WTC11 (cell line): Measurements from ENCODE around the gene KRTAP9-4. TPM values are rescaled to one million over a fixed set of nuclear protein-coding genes. Genes with fewer than 3 reads are reported as not detected.
"Not testable (repeated sequence)": the region's sequence is repeated elsewhere in the genome, so short reads cannot be mapped to it uniquely, and the experiment has no call there.

Experiments used
- ATAC-seq: fragments of 200-7000 bp; cut with Tn5 transposase; 2 replicates; pipeline ENCODE4 v1.10.0; 2021; ENCODE audit warnings: mild to moderate bottlenecking, moderate library complexity
- CTCF ChIA-PET: fragments of 300-600 bp; sonication (Branson Sonifier 250); formaldehyde crosslinking; loops from one replicate; lab custom pipeline; 2021; ENCODE audit warnings: antibody characterized with exemption; lab: Charles Lee
- POLR2A ChIA-PET: fragments of 350-600 bp; sonication (Branson Sonifier 250); formaldehyde crosslinking; loops from one replicate; lab custom pipeline; 2021; ENCODE audit warnings: antibody characterized with exemption; lab: Charles Lee
- DNase-seq: peaks from one replicate; pipeline ENCODE4 v3.0.0; 2021; ENCODE audit warnings: low spot score
- H3K27ac Mint-ChIP-seq: 2 replicates; pipeline ENCODE4 v1.8.0; 2021; ENCODE audit warnings: mixed read lengths
- H3K27me3 Mint-ChIP-seq: 2 replicates; pipeline ENCODE4 v1.8.0; 2021; ENCODE audit warnings: low read depth, mild to moderate bottlenecking, moderate library complexity, mixed read lengths
- H3K36me3 Mint-ChIP-seq: 2 replicates; pipeline ENCODE4 v1.8.0; 2021; ENCODE audit warnings: mixed read lengths
- H3K4me1 Mint-ChIP-seq: 2 replicates; pipeline ENCODE4 v1.8.0; 2022; ENCODE audit warnings: mixed read lengths
- H3K4me3 Mint-ChIP-seq: 2 replicates; pipeline ENCODE4 v1.8.0; 2021; ENCODE audit warnings: mild to moderate bottlenecking, moderate library complexity, mixed read lengths
- H3K9me3 Mint-ChIP-seq: 2 replicates; pipeline ENCODE4 v1.8.0; 2021; ENCODE audit warnings: mixed read lengths
- AFF4 ChIP-seq: sonication (generic); formaldehyde crosslinking; IDR thresholded peaks from 2 replicates; pipeline ENCODE4 v1.8.1; 2023; ENCODE audit warnings: mild to moderate bottlenecking, missing genetic modification reagents, borderline replicate concordance
- ETV6 ChIP-seq: sonication (generic); formaldehyde crosslinking; IDR thresholded peaks from 2 replicates; pipeline ENCODE4 v1.8.1; 2022; ENCODE audit warnings: mild to moderate bottlenecking, missing genetic modification reagents
- FOXJ3 ChIP-seq: sonication (generic); formaldehyde crosslinking; IDR thresholded peaks from 2 replicates; pipeline ENCODE4 v1.9.0; 2021; ENCODE audit warnings: missing genetic modification reagents, mild to moderate bottlenecking, borderline replicate concordance
- FOXP1 ChIP-seq: sonication (generic); formaldehyde crosslinking; IDR thresholded peaks from 2 replicates; pipeline ENCODE4 v1.8.0; 2022; ENCODE audit warnings: missing genetic modification reagents, mild to moderate bottlenecking, moderate library complexity, borderline replicate concordance
- GABPB1 ChIP-seq: sonication (generic); formaldehyde crosslinking; IDR thresholded peaks from 2 replicates; pipeline ENCODE4 v1.8.1; 2023; ENCODE audit warnings: mild to moderate bottlenecking, missing genetic modification reagents
- GRHL2 ChIP-seq: fragments of 250-450 bp; sonication (Bioruptor Pico); IDR thresholded peaks from 2 replicates; pipeline ENCODE4 v1.8.0; 2022; ENCODE audit warnings: mild to moderate bottlenecking, moderate library complexity; ENCODE audit not compliant: insufficient replicate concordance, severe bottlenecking
- GTF2I ChIP-seq: fragments of 250-450 bp; sonication (Bioruptor Pico); conservative IDR thresholded peaks from 2 replicates; pipeline ENCODE4 v1.4.0; 2021; ENCODE audit warnings: mild to moderate bottlenecking
- HMGA2 ChIP-seq: fragments of 250-450 bp; sonication (Bioruptor Pico); IDR thresholded peaks from 2 replicates; pipeline ENCODE4 v1.4.0; 2021; ENCODE audit warnings: mild to moderate bottlenecking, moderate library complexity
- JUN ChIP-seq: sonication (generic); formaldehyde crosslinking; IDR thresholded peaks from 2 replicates; pipeline ENCODE4 v1.8.0; 2023; ENCODE audit warnings: mild to moderate bottlenecking, missing genetic modification reagents
- OVOL2 ChIP-seq: fragments of 250-450 bp; sonication (Bioruptor Pico); IDR thresholded peaks from 2 replicates; pipeline ENCODE4 v1.9.0; 2021; ENCODE audit warnings: mild to moderate bottlenecking, borderline replicate concordance
- SP1 ChIP-seq: sonication (generic); formaldehyde crosslinking; conservative IDR thresholded peaks from 2 replicates; pipeline ENCODE4 v1.8.1; 2022; ENCODE audit warnings: missing genetic modification reagents
- TEAD1 ChIP-seq: sonication (generic); formaldehyde crosslinking; IDR thresholded peaks from 2 replicates; pipeline ENCODE4 v1.8.0; 2022; ENCODE audit warnings: mild to moderate bottlenecking, missing genetic modification reagents
- ZNF121 ChIP-seq: sonication (generic); formaldehyde crosslinking; IDR thresholded peaks from 2 replicates; pipeline ENCODE4 v1.8.0; 2023; ENCODE audit warnings: missing genetic modification reagents
- ZNF423 ChIP-seq: fragments of 250-450 bp; sonication (Bioruptor Pico); IDR thresholded peaks from 2 replicates; pipeline ENCODE4 v2.1.2; 2022; ENCODE audit warnings: mild to moderate bottlenecking, moderate library complexity
- total RNA-seq: library from RNA; stranded (reverse); gene quantifications from 3 replicates; pipeline ENCODE4 v1.2.3, GENCODE V29; 2021
- TF ChIP-seq, protein P1 (sequence below): fragments of 250-450 bp; sonication (Bioruptor Pico); IDR thresholded peaks from 2 replicates; pipeline ENCODE4 v1.9.0; 2021; ENCODE audit warnings: mild to moderate bottlenecking
- TF ChIP-seq, protein P2 (sequence below): fragments of 250-450 bp; sonication (Bioruptor Pico); conservative IDR thresholded peaks from 2 replicates; pipeline ENCODE4 v1.9.0; 2021; ENCODE audit warnings: mild to moderate bottlenecking
- TF ChIP-seq, protein P3 (sequence below): fragments of 200-600 bp; IDR thresholded peaks from 2 replicates; pipeline ENCODE4 v1.8.0; 2022; ENCODE audit warnings: antibody characterized with exemption

The KRTAP9-4 gene
- total RNA-seq, 1 experiment from 2014 or later: not detected

GRCh38 chr17:41237949-41238437, 11.5 kb upstream of the KRTAP9-4 start, which contains the start of gene KRTAP9-8:
Gene KRTAP9-8, plus strand, starts transcription at chr17:41237999. Its CDS starts 53 bp downstream, at chr17:41238052.
- H3K4me3 Mint-ChIP-seq, H3K4me1 Mint-ChIP-seq, H3K27ac Mint-ChIP-seq, DNase-seq, ATAC-seq, CTCF ChIA-PET, H3K27me3 Mint-ChIP-seq, POLR2A ChIA-PET: not testable (repeated sequence)
- peak; percentile 90 for TF ChIP-seq ZNF423 (CRISPR knock-in tag)
- H3K9me3 Mint-ChIP-seq: peaks cover 25% of the 10 kb centered on the region
- peaks cover 13% of the 10 kb centered on the region for H3K36me3 Mint-ChIP-seq

DNA sequence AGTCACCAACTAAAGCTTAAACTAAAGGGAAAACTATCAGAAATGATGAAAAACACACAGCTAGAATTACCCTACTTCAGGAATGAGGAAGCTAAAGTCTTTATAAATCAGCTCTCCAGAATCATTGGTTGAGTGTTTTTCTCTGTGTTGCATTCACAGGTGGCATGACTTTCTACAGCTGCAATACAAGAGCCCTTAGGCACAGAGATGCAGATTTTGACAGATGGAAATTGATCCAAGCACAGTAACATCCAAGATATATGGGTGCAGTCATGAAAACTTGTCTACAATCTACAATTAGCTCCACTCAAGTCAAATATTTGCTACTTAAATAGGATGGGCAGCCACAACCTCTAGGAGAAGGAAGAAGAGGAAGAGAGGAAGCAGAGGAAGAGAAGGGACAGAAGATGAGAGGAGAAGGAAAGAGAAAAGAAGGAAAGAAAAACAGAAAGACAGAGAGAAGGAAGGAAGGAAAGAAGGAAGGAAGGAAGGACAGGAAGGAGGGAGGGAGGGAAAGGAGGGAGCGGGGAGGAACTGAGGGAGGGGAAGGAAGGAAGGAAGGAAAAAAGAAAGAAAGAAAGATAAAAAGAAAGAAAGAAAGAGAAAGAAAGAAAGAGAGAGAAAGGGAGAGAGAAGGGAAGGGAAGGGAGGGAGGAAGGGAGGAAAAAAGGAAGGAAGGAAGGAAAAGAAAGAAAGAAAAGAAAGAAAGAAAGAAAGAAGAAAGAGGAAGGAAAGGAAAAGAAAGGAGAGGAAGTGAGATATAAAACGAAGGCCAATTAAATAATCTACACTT, 2.3 kb upstream of the KRTAP9-4 start:
- H3K4me3 Mint-ChIP-seq, ATAC-seq, H3K27me3 Mint-ChIP-seq, H3K27ac Mint-ChIP-seq, POLR2A ChIA-PET, DNase-seq, H3K4me1 Mint-ChIP-seq, H3K9me3 Mint-ChIP-seq, H3K36me3 Mint-ChIP-seq, CTCF ChIA-PET: not testable (repeated sequence)

DNA sequence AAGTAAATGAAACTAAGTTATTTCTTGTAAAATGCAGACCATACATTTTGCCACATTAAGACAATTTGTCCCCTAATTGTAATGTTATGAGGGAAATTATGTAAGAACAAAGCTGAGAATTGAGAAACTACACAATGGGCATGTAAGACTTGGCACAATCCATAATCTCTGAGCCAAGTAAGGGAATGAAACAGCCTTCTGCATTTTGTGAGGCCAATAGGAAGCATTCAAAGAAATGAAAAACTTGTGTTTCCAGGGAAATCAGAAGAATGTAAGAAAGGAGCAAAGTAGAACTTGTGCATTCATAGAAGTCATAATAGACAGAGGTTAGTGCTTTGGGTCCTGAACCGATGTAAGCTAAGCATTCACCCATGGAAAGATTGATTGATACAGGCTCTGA, 1.8 kb downstream of the KRTAP9-4 start:
- no peak for ATAC-seq
- CTCF ChIA-PET: no interaction called here
- no peak for DNase-seq
- TF ChIP-seq GABPB1 (no peak), FOXJ3 (CRISPR knock-in tag) (no peak), HMGA2 (CRISPR knock-in tag) (no peak)
- TF ChIP-seq, protein P1, sequence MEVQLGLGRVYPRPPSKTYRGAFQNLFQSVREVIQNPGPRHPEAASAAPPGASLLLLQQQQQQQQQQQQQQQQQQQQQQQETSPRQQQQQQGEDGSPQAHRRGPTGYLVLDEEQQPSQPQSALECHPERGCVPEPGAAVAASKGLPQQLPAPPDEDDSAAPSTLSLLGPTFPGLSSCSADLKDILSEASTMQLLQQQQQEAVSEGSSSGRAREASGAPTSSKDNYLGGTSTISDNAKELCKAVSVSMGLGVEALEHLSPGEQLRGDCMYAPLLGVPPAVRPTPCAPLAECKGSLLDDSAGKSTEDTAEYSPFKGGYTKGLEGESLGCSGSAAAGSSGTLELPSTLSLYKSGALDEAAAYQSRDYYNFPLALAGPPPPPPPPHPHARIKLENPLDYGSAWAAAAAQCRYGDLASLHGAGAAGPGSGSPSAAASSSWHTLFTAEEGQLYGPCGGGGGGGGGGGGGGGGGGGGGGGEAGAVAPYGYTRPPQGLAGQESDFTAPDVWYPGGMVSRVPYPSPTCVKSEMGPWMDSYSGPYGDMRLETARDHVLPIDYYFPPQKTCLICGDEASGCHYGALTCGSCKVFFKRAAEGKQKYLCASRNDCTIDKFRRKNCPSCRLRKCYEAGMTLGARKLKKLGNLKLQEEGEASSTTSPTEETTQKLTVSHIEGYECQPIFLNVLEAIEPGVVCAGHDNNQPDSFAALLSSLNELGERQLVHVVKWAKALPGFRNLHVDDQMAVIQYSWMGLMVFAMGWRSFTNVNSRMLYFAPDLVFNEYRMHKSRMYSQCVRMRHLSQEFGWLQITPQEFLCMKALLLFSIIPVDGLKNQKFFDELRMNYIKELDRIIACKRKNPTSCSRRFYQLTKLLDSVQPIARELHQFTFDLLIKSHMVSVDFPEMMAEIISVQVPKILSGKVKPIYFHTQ (CRISPR knock-in tag): no peak
- POLR2A ChIA-PET: no interaction called here
- Mint-ChIP-seq H3K4me3 (no peak overlapping the region), H3K9me3 (no peaks in the 10 kb centered on the region), H3K27me3 (peaks cover 5% of the 10 kb centered on the region), H3K36me3 (no peaks in the 10 kb centered on the region), H3K27ac (no peak overlapping the region), H3K4me1 (0 out of 2 replicates have a peak, but pooled peaks cover 4% of the 10 kb centered on the region)

DNA sequence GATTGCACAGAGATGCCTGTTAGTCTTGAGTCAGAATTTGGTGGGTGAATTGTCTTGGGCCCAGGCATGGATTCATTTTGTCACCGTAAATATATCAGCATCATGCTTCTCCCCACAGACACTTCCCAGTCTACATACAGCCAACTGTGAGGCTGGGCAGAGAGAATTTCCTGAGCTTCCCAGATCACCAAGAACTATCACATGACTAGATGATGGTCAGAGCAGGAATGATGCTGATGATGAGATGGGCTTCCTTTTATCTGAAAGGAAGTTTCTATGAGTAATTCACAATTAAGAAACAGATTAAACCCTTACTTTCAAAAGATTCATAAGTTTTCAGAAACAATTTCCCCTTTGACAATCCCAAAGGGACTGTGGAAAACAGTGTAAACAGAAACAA, 5.4 kb downstream of the KRTAP9-4 start:
- Mint-ChIP-seq H3K4me1 (0 out of 2 replicates have a peak, but pooled peaks cover 4% of the 10 kb centered on the region), H3K27me3 (no peaks in the 10 kb centered on the region), H3K36me3 (no peaks in the 10 kb centered on the region), H3K27ac (no peak overlapping the region), H3K4me3 (no peak overlapping the region), H3K9me3 (no peaks in the 10 kb centered on the region)
- CTCF ChIA-PET: no interaction called here
- POLR2A ChIA-PET: no interaction called here
- ATAC-seq: no peak
- DNase-seq: no peak
- no peak for TF ChIP-seq TEAD1 (CRISPR knock-in tag)
- TF ChIP-seq, protein P2, sequence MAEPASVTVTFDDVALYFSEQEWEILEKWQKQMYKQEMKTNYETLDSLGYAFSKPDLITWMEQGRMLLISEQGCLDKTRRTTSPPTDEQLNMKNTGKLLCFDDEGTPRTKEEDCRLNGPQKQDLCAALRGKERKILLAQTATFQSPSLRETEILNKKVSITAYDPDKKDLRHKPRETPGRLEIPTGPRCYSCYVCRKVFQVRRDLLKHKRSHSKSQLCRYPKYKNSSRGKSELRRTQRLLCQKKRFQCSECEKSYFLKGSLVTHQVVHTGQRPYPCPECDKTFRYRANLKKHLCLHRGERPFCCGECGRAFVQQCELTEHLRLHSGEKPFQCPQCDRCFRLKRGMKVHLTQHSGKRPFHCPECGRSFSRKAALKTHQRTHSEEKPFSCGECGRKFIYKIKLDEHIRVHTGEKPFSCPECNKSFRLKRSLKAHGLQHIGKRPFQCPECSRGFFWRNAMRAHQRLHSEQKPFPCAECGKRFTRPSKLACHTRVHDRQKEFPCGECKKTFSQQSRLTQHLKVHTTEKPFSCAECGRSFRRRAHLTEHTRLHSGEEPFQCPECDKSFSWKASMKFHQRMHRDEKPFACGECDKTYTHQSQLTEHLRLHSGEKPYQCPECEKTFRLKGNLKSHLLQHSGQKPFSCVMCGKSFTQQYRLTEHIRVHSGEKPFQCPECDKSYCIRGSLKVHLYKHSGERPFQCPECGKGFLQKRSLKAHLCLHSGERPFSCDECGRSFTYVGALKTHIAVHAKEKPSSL (CRISPR knock-in tag): no peak
- TF ChIP-seq GTF2I (CRISPR knock-in tag): no peak
- TF ChIP-seq AFF4 (CRISPR knock-in tag): no peak
- TF ChIP-seq ZNF121 (CRISPR knock-in tag): no peak
- no peak for TF ChIP-seq GRHL2
- no peak for TF ChIP-seq SP1 (CRISPR knock-in tag)
- TF ChIP-seq FOXP1 (CRISPR knock-in tag): no peak
- no peak for TF ChIP-seq ETV6 (CRISPR knock-in tag)
- TF ChIP-seq OVOL2 (CRISPR knock-in tag): no peak
- no peak for TF ChIP-seq JUN (CRISPR knock-in tag)
- TF ChIP-seq, protein P3, sequence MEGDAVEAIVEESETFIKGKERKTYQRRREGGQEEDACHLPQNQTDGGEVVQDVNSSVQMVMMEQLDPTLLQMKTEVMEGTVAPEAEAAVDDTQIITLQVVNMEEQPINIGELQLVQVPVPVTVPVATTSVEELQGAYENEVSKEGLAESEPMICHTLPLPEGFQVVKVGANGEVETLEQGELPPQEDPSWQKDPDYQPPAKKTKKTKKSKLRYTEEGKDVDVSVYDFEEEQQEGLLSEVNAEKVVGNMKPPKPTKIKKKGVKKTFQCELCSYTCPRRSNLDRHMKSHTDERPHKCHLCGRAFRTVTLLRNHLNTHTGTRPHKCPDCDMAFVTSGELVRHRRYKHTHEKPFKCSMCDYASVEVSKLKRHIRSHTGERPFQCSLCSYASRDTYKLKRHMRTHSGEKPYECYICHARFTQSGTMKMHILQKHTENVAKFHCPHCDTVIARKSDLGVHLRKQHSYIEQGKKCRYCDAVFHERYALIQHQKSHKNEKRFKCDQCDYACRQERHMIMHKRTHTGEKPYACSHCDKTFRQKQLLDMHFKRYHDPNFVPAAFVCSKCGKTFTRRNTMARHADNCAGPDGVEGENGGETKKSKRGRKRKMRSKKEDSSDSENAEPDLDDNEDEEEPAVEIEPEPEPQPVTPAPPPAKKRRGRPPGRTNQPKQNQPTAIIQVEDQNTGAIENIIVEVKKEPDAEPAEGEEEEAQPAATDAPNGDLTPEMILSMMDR: no peak
